Measurements from ENCODE around the gene ITPK1.

GRCh38 chr14:93012951-93013719 lies 102.6 kb downstream of the ITPK1 start:
- TF ChIP-seq POLR2AphosphoS5 (IDR thresholded peaks at IDR 0.05) (no peak), POLR2A (IDR thresholded peaks at IDR 0.05) (no peak)

Data from stomach (tissue), 4 donors.